Muscle of arm (tissue), 12 donors: ENCODE measurements around the gene GTF3C1. TPM values are rescaled to one million over a fixed set of nuclear protein-coding genes. Genes with fewer than 3 reads are reported as not detected.
"Not testable (repeated sequence)": the region's sequence is repeated elsewhere in the genome, so short reads cannot be mapped to it uniquely, and the experiment has no call there.

Source experiments
- DNase-seq: peaks from one replicate; pipeline ENCODE4 v3.0.0-alpha.2; 2013
- polyA plus RNA-seq, 12 donors: library from polyadenylated mRNA; unstranded; fragments of 120-200 nt; gene quantifications; one replicate each; pipeline ENCODE4 v1.2.1, GENCODE V29; 2013; ENCODE audit not compliant: insufficient read length in 12 of 12

The GTF3C1 gene
- polyA plus RNA-seq, 12 donors: 23.4 to 72.1 (median 43.2) TPM; not detected in 1

DNA sequence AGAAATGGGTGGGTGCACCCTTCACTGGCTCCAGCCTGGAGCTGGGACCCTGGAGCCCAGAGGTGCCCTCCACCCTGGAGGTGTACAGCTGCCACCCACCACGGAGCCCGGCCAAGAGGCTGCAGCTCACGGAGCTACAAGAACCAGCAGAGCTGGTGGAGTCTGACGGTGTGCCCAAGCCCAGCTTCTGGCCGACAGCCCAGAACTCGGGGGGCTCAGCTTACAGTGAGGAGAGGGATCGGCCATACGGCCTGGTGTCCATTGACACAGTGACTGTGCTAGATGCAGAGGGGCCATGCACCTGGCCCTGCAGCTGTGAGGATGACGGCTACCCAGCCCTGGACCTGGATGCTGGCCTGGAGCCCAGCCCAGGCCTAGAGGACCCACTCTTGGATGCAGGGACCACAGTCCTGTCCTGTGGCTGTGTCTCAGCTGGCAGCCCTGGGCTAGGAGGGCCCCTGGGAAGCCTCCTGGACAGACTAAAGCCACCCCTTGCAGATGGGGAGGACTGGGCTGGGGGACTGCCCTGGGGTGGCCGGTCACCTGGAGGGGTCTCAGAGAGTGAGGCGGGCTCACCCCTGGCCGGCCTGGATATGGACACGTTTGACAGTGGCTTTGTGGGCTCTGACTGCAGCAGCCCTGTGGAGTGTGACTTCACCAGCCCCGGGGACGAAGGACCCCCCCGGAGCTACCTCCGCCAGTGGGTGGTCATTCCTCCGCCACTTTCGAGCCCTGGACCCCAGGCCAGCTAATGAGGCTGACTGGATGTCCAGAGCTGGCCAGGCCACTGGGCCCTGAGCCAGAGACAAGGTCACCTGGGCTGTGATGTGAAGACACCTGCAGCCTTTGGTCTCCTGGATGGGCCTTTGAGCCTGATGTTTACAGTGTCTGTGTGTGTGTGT is 100.9 kb downstream of the GTF3C1 start:
- DNase-seq: no peak

DNA sequence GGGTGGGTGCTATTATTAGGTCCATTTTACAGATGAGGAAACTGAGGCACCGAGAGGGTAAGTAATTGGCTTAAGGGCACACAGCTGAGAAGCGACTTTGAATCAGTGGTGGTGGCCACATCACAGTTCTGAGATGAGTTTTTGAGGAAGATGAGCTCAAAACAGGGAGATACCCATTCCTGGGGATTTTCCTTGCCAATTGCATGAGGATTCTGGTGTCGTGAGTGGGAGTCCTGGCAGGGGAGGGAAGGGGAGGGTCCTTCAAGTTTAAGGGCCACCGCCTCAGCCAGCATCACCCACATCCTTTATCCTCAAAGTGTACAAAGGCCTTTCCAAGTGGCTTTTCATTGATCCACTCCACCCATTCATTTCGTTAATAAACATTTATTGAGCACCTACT is 102.4 kb downstream of the GTF3C1 start:
- no peak for DNase-seq

DNA sequence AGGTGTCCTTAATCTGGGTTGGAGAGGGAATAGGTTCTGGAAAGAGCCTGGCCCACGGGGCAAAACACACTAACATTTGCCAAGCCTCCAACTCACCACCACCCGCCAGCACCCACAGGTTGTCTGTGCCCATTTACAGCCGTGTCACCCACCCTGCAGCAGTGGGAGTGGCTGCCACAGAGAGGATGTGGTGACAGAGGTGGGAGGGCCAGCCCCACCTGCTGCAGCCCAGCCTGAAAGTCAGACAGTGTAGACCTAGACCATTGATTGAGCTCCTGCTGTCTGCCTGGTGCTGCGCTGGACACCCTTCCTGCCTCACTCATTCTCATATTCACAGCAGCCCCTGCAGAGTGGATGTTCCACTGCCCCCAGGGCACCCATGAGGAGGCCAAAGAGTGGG is 103.0 kb downstream of the GTF3C1 start:
- DNase-seq: no peak

DNA sequence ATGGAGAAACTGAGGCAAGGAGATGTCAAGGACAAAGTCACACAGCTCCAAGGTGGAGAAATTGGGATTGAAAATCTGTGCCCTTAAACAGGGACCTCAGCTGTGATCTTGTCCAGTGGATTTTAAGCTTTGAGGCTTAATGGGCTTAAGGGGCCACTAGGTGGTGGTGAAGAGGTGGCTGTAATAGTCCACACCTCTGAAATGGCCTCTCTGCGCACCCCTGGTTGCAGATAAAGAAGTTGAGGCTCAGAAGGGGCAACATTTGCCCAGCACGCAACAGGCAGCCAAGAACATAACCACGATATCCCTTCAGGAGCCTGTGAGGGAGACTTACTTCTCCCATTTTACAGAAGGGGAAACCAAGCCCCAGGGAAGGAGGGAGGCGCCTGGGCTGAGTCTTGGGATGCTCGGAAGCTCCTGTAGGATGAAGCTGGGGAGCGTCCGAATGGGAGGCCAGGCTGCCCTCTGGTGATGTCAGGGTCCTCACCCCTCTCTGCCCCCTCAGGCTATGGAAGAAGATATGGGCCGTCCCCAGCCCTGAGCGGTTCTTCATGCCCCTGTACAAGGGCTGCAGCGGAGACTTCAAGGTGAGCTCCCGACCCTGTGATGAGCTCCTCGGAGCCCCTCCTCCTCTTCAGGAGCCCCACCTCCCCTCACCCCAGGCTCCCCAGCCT is 104.1 kb downstream of the GTF3C1 start:
- no peak for DNase-seq

DNA sequence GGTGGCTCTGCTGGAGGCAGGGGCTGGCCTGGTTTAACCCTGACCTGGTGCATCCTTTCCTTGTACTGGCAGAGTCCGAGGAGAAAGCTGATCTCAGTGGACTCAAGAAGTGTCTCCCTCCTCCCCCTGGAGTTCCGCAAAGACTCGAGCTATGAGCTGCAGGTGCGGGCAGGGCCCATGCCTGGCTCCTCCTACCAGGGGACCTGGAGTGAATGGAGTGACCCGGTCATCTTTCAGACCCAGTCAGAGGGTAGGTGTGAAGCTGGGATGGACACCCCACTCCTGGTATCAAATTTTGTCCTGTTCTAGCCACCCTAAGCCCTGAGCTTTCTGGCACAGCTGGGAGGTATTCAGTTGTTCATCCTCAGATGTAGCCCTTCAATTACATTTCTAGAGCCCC is 105.2 kb downstream of the GTF3C1 start:
- no peak for DNase-seq

DNA sequence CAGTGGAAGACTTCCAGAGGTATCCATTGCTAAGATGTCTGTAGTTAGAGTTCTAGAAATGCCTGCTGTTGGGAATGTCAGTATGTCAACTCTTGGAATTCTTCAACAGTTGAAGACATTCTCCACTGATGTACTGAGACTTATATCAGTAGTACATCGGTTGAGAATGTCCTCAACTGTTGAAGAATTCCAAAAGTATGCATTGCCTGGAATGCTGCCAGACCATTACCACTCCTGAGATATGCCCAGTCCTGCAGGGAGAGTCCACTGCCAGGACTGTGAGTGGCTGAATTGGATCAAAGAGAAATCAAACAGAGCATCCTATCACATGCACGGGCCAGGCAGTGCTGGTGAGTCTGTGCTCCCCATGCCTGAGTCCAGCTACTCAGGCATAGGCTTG is 105.7 kb downstream of the GTF3C1 start:
- DNase-seq: no peak

DNA sequence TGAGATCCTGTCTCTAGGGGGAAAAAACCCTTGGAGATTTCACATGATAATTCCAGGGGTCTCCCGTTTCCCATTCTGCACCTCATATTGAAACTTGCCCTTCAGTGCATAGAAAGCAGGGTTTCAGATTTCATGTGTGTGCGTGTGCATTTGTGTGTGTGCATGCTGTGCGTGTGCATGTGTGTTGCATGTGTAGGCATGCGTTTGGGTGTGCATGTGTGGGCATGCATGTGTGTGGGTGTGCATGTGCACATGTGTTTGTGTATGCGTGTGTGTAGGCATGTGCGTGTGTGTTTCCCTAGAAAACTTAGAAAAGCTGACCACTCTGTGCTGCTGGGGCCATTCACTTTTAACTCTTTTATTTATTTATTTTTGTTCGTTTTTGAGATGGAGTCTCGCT is 107.7 kb downstream of the GTF3C1 start:
- DNase-seq: no peak

DNA sequence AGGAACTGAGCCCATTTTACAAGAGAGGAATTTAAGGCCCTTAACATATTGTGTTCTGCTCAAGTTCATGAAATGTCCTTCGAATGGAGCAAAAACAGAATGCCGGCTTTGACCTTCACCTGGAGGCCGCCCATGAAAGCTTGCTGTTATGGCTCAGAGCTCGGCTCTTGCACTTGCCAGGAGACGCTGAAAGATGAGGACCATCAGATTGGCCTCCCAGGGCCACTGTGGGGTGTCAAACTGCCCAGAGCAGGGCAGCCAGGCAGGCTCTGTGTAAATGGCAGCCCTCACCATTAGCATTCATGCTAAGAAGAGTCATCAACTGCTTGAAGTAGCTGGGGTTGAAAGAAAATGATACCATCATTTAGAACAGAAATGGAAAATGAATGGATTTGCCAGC is 108.4 kb downstream of the GTF3C1 start:
- DNase-seq: no peak

DNA sequence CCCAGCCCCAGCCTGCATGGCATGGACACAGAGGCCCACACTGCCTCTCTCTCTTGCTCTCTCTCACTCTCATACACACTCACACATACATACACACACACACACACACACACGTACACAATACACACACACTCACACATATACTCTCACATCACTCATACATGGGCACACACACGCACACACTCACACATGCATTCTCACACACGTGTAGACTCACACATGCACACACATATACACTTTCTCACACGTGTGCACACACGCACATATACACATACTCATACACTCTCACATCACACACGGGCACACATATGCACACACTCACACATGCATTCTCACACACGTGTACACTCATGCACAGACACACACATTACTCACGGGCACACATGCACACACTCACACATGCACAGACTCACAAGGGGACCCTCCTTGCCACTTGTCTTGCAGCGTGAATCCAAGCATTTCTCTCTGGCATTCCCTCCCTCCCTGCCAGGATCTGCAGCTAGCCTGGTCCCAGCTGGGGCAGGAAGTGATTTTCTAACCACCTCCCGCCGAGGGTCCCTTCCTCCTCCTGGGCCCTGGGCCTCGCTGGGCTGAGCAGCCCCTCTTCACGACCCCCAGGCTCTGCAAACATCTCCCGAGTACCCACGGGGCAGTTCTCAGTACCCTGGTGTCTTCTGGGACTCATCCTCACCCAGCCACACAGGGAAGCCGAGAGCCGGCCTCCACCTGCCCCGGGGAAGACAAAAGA is 110.3 kb downstream of the GTF3C1 start:
- DNase-seq: no peak

DNA sequence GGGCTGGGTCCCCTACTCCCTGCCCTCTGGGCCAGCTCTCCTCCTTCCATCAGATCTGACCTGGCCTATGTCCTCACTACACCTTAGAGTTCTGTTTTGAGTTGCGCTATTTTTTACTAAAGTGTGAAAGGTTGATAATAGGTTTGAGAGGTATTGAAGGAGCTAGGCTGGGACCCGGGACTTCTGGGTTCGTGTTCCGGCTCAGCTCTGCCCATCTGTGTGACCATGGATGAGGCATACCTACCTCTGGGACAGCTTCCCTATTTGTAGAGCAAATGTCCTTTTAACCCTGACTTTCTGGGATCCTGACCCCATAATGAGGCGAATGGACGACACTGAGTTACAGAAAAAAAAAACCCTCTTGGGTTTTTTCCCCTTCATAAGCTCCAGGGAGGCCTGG is 111.8 kb downstream of the GTF3C1 start:
- DNase-seq: no peak

DNA sequence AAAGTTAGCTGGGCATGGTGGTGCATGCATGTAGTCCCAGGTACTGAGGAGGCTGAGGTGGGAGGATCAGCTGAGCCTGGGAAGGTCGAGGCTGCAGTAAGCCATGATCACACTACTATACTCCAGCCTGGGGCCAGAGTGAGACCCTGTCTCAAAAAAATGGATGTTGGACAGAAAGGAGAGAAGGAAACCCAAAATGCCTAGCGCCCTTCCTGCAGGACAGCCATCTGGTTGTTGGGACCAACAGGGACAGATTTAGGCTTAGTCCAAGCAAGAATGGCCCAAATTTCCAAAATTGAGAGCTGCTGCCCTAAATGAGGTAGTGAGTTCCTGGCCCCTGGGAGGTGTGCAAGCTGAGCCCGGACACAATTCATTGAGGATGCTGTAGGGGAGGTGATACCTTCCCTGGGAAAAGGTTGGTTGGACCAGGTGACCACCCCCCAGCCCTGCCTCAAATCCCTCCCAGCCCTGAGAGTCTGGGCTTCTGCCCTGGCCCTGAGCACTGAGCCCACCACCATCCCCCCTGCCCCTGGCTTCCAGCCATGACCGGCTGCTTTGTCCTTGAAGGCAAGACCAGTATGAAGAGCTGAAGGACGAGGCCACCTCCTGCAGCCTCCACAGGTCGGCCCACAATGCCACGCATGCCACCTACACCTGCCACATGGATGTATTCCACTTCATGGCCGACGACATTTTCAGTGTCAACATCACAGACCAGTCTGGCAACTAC is 112.6 kb downstream of the GTF3C1 start:
- DNase-seq: no peak

DNA sequence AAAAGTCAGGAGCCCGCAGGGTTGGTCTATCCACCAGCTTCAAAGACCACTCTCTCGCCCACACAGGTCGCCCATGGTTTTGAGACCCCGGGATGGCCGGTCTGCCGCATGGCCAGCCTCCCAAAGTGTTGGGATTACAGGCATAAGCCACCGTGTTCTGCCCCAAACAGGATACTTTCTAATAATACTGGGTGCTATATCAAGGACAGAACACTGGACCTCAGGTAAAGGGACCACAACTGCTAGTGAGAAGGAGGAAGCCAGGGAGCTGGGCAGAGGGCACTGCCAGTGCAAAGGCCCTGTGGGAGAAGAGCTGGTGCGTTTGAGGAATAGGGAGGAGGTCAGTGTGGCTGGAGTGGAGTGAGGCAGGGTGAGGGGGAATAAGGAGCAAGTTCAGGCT is 113.6 kb downstream of the GTF3C1 start:
- DNase-seq: no peak

DNA sequence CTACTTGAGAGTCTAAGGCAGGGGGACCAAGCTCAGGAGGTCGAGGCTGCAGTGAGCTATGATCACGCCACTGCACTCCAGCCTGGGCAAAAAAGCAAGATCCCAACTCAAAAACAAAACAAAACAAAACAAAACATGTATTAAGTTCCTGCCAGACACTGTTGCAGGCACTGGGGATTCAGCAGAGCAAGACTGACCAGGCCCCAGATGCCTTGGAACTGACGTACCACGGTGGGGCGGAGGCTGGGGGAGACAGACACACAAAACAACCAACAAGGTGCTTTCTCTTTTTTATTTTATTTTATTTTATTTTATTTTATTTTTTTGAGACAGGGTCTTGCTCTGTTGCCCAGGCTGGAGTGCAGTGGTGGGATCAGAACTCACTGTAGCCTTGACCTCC is 114.6 kb downstream of the GTF3C1 start:
- not testable (repeated sequence) for DNase-seq

DNA sequence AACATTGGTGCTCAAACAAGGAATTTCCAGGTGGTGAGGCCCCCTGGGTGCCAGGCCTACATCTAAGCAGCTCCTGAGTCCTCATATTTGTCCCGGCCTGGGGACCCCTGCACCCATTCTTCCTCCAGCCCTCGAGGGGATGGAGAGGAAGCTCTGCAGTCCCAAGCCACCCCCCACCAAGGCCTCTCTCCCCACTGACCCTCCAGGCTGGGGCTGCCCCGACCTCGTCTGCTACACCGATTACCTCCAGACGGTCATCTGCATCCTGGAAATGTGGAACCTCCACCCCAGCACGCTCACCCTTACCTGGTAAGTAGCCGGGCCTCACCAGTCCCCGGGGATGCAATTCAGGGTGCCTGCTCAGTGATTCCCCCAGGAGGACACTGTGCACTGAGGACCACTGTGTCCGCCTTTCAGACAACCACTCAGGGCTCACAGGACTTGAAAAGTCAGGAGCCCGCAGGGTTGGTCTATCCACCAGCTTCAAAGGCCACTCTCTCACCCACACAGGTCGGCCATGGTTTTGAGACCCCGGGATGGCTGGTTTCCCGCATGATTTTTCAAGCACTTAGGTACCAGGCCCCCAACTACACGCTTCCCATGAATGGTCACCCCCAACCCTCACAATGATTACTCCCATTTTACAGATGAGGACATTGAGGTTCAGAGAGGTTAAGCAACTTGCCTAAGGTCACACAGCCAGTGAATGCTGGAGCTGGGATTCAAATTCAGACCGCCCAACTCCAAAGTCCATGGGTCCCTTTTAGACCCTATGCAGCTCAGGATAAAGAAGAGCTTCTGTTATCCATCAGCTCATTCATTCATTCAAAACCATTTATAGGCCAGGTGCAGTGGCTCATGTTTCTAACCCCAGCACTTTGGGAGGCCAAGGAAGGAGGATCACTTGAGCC is 115.3 kb downstream of the GTF3C1 start:
- no peak for DNase-seq

DNA sequence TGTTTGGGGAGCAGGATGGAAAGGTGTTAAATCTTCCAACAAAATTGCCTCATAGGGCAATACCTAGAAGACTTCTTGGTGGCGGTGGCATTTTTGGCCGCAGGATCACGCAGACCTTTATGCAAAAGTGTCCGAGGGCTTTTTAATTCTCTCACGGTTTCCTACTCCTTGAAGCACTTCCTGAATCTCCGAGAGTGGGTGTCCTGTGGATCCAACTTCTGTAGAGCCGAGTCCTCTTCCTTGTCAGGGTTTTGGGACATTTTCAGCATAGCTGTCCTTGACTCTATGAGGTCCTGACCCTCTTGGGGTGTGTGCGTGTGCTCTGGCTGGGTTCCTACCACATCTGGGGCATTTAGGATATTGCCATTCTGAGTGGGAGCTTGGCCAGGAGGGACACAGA is 116.1 kb downstream of the GTF3C1 start:
- no peak for DNase-seq

DNA sequence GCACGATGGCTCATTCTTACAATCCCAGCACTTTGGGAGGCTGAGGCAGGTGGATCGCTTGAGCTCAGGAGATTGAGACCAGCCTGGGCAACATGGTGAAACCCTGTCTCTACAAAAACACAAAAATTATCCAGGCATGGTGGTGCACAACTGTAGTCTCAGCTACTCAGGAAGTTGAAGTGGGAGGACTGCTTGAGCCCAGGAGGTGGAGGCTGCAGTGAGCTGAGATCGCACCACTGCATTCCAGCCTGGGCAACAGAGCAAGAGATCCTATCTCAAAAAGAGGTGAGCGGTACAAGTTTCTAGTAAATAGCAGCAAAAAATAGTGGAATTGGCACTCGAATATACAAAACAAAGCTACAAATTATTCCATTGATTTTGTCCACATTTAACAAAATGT is 116.5 kb downstream of the GTF3C1 start:
- DNase-seq: not testable (repeated sequence)

DNA sequence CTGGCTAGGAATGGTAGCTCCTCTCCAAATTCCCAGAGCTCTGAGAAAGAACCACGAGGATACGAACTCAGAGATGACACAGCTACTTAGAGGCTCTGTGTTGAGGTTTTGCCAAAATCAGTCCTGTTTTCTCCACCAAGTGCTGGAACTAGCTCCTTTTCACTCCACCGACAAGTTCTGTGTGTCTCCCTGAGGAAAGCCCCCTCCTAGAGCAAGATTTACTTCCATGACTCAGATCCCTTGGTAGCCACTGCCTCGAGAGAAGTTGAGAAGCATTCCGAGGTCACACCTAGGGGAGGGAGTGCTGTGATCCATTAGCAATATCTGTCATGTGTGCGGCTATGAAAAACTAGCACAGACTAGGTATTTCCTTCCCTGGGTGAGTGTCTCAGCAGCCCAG is 117.2 kb downstream of the GTF3C1 start:
- no peak for DNase-seq

DNA sequence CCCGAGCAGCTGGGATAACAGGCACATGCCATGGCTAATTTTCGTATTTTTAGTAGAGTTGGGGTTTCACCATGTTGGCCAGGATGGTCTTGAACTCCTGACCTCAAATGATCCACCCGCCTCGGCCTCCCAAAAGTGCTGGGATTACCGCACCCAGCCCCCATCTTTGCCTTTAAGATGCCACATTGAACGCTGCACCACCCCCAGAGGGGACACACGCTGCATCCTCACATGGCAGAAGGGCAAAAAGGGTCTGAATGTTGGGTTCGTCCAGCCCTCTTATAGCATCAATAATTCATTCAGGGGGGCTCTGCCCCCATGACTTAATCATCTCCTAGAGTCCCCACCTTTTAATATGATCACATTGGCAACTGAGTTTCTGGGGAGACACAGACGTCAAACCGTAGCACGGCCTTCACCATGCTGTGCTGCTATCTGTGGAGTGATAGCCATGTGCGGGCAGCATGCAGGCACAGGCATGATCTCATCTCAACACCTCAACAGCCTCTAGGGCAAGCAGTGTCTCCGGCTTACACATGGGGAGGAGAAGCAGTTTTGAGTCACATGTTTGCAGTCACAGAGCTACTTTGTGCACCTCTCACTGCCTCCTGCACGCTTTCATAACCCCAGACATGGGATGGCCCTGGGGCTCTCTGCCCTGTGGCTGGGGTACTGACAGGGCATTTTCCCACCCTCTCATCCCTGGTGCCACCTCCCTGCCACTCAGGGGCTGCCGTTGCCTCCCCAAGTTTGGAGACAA is 117.8 kb downstream of the GTF3C1 start:
- DNase-seq: no peak

DNA sequence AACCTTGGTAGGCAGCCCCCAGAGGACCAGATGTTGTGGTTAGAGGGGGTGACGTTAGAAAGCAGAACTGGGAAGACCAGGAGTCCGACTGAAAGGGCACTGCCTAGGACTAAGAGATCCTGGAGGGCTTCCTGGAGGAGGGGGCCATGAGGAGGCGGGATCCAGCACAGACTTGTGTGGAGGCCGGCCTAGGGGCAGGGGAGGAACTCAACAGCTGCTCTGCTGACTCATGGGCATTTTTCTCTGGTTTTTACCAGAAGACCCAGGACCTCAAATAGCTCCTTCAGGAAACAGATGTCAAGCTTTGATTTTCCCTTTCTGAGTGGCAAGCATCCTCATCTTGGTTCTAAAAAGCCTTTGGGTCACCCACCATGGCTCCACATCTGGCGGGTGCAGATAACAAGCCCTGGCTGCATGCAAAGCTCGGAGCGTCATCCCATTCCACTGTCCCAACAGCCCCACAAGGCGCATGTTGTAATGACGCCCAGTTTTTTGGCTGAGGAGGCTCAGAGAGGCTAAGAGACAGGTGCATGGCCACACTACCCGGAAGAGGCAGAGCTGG is 118.7 kb downstream of the GTF3C1 start:
- no peak for DNase-seq

DNA sequence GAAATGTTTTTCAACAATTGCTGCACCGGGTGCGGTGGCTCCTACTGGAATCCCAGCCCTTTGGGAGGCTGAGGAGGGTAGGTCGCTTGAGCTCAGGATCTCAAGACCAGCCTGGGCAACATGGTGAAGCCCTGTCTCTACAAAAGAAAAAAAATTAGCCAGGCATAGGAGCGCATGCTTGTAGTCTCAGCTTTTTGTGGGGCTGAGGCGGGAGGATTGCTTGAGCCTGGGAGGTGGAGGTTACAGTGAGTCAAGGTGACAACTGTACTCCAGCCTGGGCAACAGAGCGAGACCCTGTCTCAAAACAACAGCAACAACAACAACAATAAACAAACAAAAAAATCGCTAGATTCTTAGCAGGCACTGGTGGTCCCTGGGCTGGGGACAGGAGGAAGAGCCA is 119.2 kb downstream of the GTF3C1 start:
- DNase-seq: no peak
